HG02623 (cell line): Measurements from ENCODE around the gene AP4M1.

Experiments
- ATAC-seq: cut with Tn5 transposase; IDR thresholded peaks from one replicate; pipeline ENCODE4 v1.9.1; 2021; ENCODE audit warnings: moderate library complexity; ENCODE audit not compliant: unreplicated experiment

AP4M1 gene

DNA sequence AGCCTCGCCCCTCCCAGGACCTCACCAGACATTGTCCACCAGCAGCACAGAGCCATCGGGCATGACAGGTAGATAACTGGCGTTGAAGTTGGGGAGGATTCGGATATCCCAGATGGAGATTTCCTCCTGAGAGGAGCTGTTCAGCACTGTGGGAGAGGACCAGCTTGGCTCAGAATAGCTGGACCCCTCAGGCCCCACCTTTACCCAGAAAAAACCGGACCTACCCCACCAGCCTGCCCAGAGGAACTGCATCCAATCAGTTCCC lies 55.6 kb downstream of the AP4M1 start:
- no peak for ATAC-seq

DNA sequence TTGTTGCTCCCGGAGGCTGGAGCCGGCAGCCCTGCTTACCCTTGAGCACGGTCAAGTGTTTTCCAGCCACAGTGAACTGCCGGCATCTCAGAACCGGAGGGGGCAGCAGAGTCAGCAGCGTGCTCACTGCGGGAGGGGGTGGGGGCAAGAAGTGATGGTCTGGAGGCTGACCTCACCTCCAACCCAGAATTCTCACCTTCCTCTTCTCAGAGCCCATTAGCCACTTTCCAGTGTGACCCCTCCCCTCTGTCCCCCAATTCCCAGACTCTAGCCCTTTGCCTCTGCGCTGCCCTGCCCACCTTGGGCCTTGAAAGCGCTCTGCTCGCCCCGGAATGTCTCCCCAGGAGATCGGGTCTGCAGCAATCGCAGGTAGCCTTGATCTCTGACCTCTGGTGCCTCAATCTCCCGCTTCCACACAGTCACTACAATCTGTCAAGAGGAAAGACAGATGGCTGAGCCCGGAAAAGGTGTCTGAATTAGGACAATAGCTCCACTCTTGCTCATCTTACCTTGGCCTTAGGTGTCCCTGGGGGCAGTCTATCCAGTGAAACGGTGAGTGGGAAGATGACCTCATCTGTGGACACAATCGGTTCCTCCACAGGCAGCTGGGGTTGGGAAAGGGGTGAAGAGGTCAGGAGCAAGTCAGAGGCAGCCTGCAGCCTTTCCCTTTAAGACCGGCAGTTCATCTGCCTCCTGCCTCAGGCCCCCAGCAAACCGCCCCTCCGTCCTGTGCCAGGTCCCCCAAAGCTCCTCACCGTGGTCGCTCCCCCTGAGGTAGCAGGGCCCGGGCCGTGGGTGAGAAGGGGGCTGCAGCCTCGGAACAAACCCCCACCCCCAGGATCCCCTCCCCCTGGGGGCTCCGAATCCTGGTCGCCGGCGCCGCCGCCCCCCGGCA lies 56.1 kb downstream of the AP4M1 start:
- no peak for ATAC-seq
